Neutrophil (primary cell): ENCODE measurements around the gene ALG12.

Experiments used
- H3K27ac ChIP-seq: fragments of 200-600 bp; sonication (generic); 2 replicates; pipeline ENCODE4 v1.5.1; 2016; ENCODE audit warnings: mild to moderate bottlenecking, moderate library complexity
- H3K27me3 ChIP-seq: fragments of 200-600 bp; sonication (generic); 2 replicates; pipeline ENCODE4 v1.6.0; 2016; ENCODE audit warnings: mild to moderate bottlenecking
- H3K36me3 ChIP-seq: fragments of 200-600 bp; sonication (generic); 2 replicates; pipeline ENCODE4 v1.5.1; 2017
- H3K4me1 ChIP-seq, 2 experiments: fragments of 200-600 bp in 1 of 2; sonication (generic) in 1 of 2; 1 replicate in 1 of 2; 2 replicates in 1 of 2; pipeline versions ENCODE4 v1.5.1 to v1.6.1; 2013 to 2016; ENCODE audit warnings: low read depth in 1 of 2, low read length in 1 of 2, mild to moderate bottlenecking in 1 of 2, moderate library complexity in 1 of 2; ENCODE audit not compliant: control insufficient read depth in 1 of 2, insufficient read depth in 1 of 2
- H3K4me3 ChIP-seq, 2 experiments: fragments of 200-600 bp in 1 of 2; sonication (generic) in 1 of 2; 1 replicate in 1 of 2; 2 replicates in 1 of 2; pipeline ENCODE4 v1.5.1; 2013 to 2016; ENCODE audit warnings: low read depth in 1 of 2, low read length in 1 of 2, mild to moderate bottlenecking in 1 of 2, moderate library complexity in 1 of 2
- H3K9me3 ChIP-seq: fragments of 200-600 bp; sonication (generic); 2 replicates; pipeline ENCODE4 v1.5.1; 2016
- TF ChIP-seq, protein P1 (sequence below): fragments of 200-600 bp; sonication (generic); IDR thresholded peaks from 2 replicates; pipeline ENCODE4 v1.5.1; 2016; ENCODE audit warnings: antibody characterized with exemption

ALG12 gene

GRCh38 chr22:49892226-49892899 is 25.9 kb downstream of the ALG12 start:
- Histone ChIP-seq H3K4me1 (no peaks in the 10 kb centered on the region), H3K27me3 (no peaks in the 10 kb centered on the region), H3K4me3 (no peak overlapping the region), H3K9me3 (no peaks in the 10 kb centered on the region), H3K27ac (no peak overlapping the region), H3K36me3 (peaks cover 20% of the 10 kb centered on the region)
- TF ChIP-seq, protein P1, sequence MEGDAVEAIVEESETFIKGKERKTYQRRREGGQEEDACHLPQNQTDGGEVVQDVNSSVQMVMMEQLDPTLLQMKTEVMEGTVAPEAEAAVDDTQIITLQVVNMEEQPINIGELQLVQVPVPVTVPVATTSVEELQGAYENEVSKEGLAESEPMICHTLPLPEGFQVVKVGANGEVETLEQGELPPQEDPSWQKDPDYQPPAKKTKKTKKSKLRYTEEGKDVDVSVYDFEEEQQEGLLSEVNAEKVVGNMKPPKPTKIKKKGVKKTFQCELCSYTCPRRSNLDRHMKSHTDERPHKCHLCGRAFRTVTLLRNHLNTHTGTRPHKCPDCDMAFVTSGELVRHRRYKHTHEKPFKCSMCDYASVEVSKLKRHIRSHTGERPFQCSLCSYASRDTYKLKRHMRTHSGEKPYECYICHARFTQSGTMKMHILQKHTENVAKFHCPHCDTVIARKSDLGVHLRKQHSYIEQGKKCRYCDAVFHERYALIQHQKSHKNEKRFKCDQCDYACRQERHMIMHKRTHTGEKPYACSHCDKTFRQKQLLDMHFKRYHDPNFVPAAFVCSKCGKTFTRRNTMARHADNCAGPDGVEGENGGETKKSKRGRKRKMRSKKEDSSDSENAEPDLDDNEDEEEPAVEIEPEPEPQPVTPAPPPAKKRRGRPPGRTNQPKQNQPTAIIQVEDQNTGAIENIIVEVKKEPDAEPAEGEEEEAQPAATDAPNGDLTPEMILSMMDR = no peak

DNA sequence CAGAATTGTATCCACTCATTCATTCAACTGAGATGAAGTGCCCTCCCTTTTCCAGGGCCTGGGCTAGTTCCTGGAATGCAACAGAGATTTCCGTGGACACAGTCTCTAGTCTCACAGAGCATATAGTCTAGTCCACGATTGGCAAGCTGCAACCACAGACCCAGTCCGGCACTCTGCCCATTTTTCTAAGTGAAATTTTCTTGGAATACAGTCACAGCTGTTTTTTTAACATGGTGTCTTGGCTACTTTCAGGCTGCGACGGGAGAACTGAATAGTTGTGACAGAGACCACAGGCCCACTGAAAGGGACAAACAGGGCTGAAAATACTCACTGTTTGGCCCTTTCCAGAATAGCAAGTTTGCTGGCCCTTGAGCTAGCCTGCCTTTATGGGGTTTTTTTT is 29.2 kb downstream of the ALG12 start:
- TF ChIP-seq, protein P1 = no peak
- Histone ChIP-seq H3K4me3 (no peak overlapping the region), H3K9me3 (no peaks in the 10 kb centered on the region)

GRCh38 chr22:49887702-49888101 is 30.5 kb downstream of the ALG12 start:
- Histone ChIP-seq H3K27ac (no peak overlapping the region), H3K27me3 (no peaks in the 10 kb centered on the region), H3K36me3 (peaks cover 54% of the 10 kb centered on the region), H3K4me3 (no peak overlapping the region), H3K9me3 (no peaks in the 10 kb centered on the region), H3K4me1 (no peaks in the 10 kb centered on the region)
- TF ChIP-seq, protein P1 = no peak

More for the DNA sequence above, 29.2 kb downstream of the ALG12 start:
- Histone ChIP-seq H3K36me3 (peaks cover 49% of the 10 kb centered on the region), H3K4me1 (no peaks in the 10 kb centered on the region), H3K27ac (no peak overlapping the region), H3K27me3 (no peaks in the 10 kb centered on the region)

DNA sequence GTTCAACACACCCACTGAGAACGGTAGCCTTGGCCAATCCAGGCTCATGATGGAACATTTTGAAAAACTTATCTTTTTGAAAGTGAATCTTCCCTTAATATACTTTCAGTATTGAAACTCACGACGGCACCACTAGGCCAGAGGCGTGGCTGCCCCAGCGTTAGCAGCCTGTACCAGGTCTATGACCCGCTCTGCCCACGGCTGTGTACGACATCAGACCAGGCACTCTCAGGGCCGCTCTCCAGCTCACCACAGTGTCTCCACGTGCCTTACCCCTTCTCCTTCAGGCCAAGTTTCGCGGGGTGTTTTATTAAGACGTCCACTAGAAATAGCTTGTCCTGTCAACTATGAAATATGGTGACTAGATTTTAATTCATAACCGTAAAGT is 31.2 kb downstream of the ALG12 start:
- Histone ChIP-seq H3K9me3 (no peaks in the 10 kb centered on the region), H3K27ac (no peak overlapping the region), H3K36me3 (peaks cover 49% of the 10 kb centered on the region), H3K4me1 (no peaks in the 10 kb centered on the region), H3K4me3 (no peak overlapping the region), H3K27me3 (no peaks in the 10 kb centered on the region)
- TF ChIP-seq, protein P1 = no peak

DNA sequence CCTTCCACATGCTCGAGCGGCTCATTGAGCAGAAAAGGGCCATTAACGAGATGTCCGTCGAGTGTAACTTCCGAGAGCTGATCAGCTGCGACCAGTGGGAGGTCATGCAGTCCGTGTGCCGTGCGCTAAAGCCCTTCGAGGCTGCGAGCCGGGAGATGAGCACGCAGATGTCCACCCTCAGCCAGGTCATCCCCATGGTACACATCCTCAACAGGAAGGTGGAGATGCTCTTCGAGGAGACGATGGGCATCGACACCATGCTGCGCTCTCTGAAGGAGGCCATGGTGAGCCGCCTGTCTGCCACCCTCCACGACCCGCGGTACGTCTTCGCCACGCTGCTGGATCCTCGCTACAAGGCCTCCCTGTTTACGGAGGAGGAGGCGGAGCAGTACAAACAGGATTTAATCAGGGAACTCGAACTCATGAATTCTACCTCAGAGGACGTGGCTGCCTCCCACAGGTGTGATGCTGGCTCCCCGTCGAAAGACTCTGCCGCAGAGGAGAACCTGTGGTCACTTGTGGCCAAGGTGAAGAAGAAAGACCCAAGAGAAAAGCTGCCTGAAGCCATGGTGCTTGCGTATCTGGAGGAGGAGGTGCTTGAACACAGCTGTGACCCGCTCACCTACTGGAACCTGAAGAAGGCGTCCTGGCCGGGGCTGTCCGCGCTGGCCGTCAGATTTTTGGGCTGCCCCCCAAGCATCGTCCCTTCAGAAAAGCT is 31.7 kb downstream of the ALG12 start:
- no peaks in the 10 kb centered on the region for H3K9me3 ChIP-seq
- peaks cover 49% of the 10 kb centered on the region for H3K36me3 ChIP-seq
- H3K27ac ChIP-seq = no peak overlapping the region
- H3K4me1 ChIP-seq = no peaks in the 10 kb centered on the region
- TF ChIP-seq, protein P1 = no peak
- no peaks in the 10 kb centered on the region for H3K27me3 ChIP-seq
- H3K4me3 ChIP-seq = no peak overlapping the region
